HG02970 (cell line): ENCODE data around the gene SNAI3.

Experiments
- ATAC-seq: cut with Tn5 transposase; IDR thresholded peaks from one replicate; pipeline ENCODE4 v1.9.1; 2021; ENCODE audit warnings: mild to moderate bottlenecking, moderate library complexity, moderate number of reproducible peaks; ENCODE audit not compliant: unreplicated experiment, low FRiP score

SNAI3 gene

DNA sequence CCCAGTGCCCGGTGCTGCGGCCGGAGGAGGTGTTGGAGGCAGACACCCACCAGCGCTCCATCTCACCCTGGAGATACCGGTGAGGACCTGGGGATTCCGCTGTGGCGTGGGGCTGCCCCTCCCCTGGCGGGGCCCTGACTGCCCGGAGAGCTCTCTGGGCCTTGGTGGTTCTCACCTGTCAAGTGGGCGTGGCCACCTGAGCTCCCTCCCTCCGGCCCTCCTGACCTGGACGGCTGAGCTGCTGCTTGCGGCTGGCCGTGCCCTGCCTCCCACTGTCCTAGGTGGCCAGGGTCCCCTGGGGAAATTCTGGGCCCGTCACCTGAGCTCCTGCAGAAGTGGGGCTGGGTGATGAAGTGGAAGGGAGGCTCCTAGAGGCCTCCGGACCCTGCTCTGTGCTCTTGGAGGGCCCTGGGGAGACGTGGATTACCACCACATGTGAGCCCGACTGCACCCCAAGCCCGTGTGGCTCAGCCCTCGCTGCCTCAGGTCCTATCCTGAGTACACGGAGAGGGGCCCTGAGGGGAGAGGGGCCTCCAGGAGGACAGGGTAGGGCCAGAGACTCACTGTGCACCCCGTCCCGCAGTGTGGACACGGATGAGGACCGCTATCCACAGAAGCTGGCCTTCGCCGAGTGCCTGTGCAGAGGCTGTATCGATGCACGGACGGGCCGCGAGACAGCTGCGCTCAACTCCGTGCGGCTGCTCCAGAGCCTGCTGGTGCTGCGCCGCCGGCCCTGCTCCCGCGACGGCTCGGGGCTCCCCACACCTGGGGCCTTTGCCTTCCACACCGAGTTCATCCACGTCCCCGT lies 46.9 kb downstream of the SNAI3 start:
- no peak for ATAC-seq

DNA sequence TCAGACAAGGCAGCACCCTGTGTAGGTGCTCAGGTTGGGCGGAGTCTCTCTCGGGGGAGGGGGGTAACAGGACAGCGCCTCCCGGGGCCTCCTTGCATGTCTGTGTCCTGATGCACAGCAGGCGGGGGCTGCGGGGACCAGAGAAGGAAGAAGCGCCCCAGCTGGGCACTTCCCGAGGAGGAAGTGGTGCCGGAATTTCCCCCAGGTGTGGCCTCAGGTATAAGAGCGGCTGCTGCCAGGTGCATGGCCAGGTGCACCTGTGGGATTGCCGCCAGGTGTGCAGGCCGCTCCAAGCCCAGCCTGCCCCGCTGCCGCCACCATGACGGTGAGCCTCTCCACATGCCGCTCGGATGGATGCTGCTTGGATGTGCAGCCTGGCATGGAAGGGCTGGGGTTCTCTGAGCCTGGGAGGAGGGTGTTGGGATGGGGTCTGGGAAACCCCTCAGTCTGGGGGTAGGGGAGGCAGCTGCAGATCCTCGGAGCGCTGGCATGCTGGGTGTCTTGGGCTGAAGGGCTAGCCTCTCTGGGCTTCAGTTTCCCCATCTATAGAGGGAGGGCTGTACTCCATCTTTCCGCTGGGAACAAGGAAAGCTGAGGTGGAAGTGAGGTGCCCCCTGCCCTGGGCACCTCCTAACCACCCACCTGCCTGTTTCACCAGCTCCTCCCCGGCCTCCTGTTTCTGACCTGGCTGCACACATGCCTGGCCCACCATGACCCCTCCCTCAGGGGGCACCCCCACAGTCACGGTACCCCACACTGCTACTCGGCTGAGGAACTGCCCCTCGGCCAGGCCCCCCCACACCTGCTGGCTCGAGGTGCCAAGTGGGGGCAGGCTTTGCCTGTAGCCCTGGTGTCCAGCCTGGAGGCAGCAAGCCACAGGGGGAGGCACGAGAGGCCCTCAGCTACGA lies 47.7 kb downstream of the SNAI3 start, which contains the start of gene IL17C:
Gene IL17C (plus strand): TSS at position 250 of the 908 bp plus-strand sequence. CDS start 70 bp downstream, at position 320.
- no peak for ATAC-seq

- no peak for ATAC-seq
Observed at GRCh38 chr16:88636488-88637265, 49.6 kb downstream of the SNAI3 start.

- no peak for ATAC-seq
Observed at GRCh38 chr16:88635671-88636319, 50.5 kb downstream of the SNAI3 start.

- ATAC-seq: no peak
Observed at GRCh38 chr16:88634994-88635670, 51.2 kb downstream of the SNAI3 start.

DNA sequence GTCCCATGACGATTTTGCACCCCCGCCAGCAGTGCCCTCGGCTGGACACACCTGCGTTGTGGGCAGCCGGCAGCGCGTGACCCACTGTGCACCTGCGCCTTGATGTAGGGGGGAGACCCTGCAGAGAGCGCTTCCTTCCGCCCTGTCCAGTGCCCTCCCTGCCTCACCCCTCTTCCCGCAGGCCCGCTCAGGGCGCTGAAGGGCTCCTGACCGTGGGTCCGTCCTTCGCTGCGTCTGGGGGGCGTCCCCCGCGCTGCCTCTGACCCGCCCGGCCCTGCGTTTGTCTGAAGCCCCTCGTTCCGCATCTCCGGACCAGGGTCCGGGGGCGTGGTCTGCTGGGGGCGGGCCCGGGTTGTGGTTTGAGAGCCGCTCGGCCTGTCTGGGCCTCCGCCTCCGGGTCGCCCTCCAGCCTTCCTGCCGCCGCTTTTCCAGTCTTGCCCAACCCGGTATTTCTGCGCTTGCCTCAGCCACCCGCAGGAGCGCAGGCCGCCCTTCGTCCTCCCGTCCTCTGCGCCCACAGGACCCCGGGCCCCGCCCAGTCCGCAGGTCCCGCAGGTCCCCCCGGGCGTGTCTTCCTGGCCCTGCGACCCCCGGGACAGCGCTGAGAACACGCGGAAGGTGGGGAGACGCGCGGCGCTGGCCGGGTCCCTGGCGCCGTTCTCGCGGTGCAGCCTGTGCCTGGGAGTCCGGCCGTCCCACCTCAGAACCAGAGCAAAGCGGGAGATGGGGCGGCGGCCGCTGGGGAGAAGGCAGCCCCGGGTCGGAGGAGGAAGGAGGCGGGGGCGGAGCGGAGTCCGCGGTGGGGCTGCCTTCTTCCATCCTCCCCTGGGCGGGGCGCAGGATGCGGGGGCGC lies 51.9 kb downstream of the SNAI3 start:
- ATAC-seq: peak; percentile 49

DNA sequence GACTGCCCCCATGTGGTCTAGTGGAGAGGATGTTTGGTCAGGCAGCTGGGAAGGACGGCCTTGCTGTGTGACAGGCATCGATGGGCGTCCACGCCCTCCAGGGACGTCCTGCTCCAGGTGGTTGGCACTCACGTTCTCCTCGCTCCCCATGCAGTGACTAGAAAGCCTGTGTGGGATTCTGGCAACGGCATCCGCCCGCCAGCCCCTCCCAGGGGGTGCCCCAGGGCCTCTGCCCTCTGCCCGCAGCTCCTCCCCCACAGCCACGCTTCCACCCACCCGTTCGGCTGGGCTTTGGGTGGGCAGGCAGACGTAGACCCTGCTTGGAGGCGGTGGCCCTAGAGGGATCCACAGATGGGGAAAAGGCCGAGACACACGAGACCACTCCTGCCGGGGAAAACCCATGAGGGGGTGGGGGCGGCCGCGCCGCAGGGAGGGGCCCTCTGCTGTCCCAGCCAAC lies 52.6 kb downstream of the SNAI3 start:
- peak; percentile 25 for ATAC-seq

DNA sequence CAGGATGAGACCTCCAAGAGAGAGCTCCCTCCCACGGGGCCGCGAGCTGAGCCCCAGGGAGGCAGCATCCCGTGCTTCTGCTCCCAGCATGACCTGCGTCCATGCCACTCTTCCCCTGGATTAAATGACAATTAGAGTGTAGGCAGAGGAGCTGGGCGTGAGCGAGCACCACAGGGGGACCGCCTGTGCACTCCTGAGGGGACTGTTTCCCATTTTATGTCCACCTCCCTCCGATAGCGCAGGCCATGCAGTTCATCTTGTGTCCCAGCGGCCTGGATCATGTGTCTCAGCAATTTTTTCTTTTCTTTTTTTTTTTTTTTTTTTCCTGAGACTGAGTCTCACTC lies 53.7 kb downstream of the SNAI3 start:
- no peak for ATAC-seq

GRCh38 chr16:88631920-88632586 lies 54.3 kb downstream of the SNAI3 start:
- no peak for ATAC-seq

DNA sequence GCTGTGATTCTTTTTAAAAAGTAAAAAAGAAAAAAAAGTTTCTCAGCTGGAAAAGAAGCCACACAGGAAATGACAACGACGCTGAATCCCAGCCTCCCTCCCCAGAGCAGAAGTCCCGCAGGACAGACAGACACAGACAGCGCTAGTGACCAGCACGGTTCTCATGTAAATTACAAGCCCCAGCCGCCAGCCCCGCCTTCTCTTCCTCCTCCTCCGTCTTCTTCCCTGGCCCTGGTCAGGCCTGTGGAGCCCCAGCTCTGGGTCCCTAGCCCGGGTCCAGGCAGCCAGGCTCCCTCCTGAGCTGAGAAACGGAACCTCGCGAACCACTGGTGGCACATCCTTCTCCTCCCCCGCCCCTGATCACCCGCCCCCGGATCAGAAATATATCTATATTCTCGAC lies 54.9 kb downstream of the SNAI3 start:
- ATAC-seq: no peak

DNA sequence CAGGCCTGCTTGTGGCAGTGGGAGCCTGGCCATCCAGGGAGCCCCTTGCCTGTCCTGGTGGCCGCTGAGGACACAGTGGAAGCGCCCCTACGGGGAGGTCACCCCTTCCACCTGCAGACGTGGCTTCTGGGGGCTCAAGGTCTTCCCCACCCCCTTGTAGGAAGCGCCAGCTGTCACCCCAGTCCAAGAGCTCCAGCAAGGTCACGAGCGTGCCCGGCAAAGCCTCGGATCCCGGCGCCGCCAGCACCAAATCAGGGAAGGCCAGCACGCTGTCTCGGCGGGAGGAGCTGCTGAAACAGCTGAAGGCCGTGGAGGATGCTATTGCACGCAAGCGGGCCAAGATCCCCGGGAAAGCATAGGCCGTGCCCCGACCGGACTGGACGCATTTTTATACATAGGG lies 55.4 kb downstream of the SNAI3 start:
- no peak for ATAC-seq

GRCh38 chr16:88630433-88630832 lies 55.9 kb downstream of the SNAI3 start:
- ATAC-seq: no peak

GRCh38 chr16:88629835-88630234 lies 56.5 kb downstream of the SNAI3 start:
- ATAC-seq: no peak

DNA sequence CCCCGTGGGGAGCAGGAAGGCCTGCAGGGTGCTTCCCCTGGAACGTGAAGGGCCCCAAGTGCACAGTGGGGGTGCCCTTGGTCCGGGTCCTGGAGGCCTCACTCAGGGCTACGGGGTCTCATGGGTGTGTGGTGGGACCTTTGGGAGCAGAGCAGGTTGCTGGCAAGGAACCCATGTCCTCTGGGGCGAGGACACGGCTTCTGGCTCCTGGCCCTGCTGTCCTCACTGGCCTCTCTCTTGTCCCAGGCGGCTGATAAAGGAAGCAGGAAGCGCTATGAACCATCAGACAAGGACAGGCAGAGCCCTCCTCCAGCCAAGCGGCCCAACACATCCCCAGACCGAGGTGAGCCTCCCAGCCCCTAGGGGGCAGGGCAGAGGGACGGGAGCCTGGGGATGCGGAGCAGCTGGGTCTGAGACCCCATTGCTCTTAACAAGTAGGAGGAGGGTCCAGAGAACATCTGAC lies 57.8 kb downstream of the SNAI3 start:
- ATAC-seq: no peak
